ENCODE results near the gene PPP1R3C. TPM values are rescaled to one million over a fixed set of nuclear protein-coding genes. Genes with fewer than 3 reads are reported as not detected.

Gene PPP1R3C
- total RNA-seq, 2 donors from 2014 or later, result 10.6 to 20.5 TPM

DNA sequence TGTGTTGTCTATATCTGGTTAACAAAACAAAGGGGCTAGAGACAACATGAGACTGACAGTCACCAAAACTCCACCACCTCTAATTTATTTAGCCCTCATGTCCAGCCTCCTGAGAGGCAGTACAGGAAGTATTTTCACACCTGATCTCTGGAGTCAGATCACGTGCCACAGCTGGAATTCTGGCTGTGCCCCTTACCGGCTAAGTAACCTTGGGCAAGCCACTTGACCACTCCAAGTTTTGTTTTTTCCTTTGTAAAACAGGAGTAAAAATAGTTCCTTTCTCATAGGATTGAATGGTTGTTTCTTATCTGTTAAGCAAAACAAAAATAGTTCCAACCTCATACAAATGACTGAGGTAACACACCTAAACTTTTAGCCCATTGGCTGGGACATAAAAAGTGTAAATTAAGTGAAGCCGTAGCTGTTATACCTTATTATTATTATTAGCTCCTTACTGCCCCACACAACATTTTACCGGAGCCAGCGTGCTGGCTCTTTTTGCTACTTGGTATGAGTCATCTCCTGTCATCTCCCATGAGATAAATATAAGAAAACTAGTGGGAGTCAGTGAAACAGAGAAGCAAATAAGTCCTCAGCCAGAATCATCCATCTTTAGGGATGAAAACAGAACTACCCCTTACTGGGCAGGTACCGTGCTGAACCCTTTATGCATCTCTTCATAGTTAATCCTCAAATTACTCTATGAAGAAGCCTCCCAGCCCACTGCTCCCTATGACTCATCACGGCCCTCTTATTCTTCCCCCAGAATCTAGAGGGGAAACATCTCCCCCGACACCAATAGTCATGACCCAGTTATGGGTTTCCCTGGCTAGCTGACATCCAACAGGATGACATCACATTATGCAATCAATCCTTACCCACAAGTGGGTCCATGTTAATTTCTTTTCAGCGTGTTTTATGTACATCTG lies 44.9 kb downstream of the PPP1R3C start:
- 50% methylated on average over 9 of the region's 9 CpGs for WGBS
- Histone ChIP-seq H3K27me3 (replicated peaks; ENCODE audit: insufficient read depth) (no peaks in the 10 kb centered on the region), H3K27ac (peak overlapping the region; percentile 62 to 68), H3K36me3 (no peaks in the 10 kb centered on the region), H3K9me3 (no peaks in the 10 kb centered on the region), H3K4me3 (no peak overlapping the region), H3K4me1 (replicated peaks) (peaks cover 5% of the 10 kb centered on the region)
- DNase-seq (ENCODE audit: low spot score), result no peak
- intact Hi-C loops (cut with DNase I), result no loop called here
- TF ChIP-seq, protein P1, sequence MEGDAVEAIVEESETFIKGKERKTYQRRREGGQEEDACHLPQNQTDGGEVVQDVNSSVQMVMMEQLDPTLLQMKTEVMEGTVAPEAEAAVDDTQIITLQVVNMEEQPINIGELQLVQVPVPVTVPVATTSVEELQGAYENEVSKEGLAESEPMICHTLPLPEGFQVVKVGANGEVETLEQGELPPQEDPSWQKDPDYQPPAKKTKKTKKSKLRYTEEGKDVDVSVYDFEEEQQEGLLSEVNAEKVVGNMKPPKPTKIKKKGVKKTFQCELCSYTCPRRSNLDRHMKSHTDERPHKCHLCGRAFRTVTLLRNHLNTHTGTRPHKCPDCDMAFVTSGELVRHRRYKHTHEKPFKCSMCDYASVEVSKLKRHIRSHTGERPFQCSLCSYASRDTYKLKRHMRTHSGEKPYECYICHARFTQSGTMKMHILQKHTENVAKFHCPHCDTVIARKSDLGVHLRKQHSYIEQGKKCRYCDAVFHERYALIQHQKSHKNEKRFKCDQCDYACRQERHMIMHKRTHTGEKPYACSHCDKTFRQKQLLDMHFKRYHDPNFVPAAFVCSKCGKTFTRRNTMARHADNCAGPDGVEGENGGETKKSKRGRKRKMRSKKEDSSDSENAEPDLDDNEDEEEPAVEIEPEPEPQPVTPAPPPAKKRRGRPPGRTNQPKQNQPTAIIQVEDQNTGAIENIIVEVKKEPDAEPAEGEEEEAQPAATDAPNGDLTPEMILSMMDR (IDR thresholded peaks at IDR 0.05), result no peak
- peak; percentile 30 for TF ChIP-seq POLR2AphosphoS5 (IDR thresholded peaks at IDR 0.05)
- no peak for TF ChIP-seq POLR2A (IDR thresholded peaks at IDR 0.05)

DNA sequence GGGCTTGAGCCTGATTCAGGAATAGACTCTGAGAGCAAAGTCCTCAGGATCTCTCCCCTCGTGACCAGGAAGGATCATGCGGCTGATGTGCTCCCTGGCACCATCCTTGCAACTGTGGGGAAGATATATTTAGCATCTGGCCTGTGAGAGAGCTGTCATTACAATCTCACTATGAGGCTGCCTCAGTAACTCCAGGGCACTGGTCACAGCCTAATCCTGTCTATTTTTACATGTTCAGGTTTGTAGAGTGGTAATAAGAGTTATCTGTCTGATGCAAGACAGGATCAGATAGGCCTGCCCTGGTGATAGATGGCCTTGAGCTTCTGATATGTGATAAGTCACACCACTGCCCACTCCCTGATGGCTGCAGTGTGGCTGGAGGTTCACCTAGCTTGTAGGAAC lies 50.7 kb downstream of the PPP1R3C start:
- Histone ChIP-seq H3K36me3 (no peaks in the 10 kb centered on the region), H3K4me1 (replicated peaks) (no peaks in the 10 kb centered on the region), H3K27me3 (replicated peaks; ENCODE audit: insufficient read depth) (no peaks in the 10 kb centered on the region), H3K9me3 (no peaks in the 10 kb centered on the region), H3K4me3 (no peak overlapping the region), H3K27ac (no peak overlapping the region)
- TF ChIP-seq, protein P1 (IDR thresholded peaks at IDR 0.05), result no peak
- TF ChIP-seq POLR2A (IDR thresholded peaks at IDR 0.05), result no peak
- TF ChIP-seq POLR2AphosphoS5 (IDR thresholded peaks at IDR 0.05), result no peak
- WGBS, result 68% methylated on average over 2 of the region's 2 CpGs
- DNase-seq (ENCODE audit: low spot score), result no peak
- intact Hi-C loops (cut with DNase I), result no loop called here

DNA sequence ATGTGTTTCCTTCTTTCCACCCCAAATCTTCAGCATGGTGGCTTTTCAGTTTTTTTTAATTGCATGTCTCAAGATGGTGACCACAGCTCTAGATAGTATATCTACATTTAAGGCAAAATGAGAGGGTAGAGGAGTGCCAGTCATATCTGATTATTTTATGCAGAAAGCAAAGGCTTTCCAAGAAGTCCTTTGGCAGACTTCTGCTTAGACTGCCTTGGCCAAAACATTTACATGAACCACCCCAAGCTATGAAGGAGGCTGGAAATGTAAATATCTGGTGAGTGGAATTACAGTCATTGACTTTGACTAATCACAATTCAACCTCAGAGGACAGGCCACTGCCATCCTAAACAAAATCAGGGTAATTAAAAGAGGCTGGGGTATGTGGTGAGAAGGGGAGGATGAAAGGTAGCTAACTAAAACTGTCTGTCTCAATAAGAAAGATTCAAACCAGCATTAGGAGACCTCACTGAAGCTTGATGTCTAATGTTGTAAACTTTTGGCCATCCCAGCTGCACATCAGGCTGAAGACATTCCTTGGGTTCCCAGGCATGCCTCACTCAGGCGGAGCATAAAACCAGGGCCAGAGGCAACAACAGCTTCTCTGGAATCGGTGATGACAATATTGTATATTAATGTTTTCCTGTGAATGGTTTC lies 53.4 kb downstream of the PPP1R3C start:
- Histone ChIP-seq H3K27ac (no peak overlapping the region), H3K9me3 (no peaks in the 10 kb centered on the region), H3K4me3 (no peak overlapping the region), H3K27me3 (replicated peaks; ENCODE audit: insufficient read depth) (no peaks in the 10 kb centered on the region), H3K36me3 (no peaks in the 10 kb centered on the region), H3K4me1 (replicated peaks) (no peaks in the 10 kb centered on the region)
- TF ChIP-seq POLR2AphosphoS5 (IDR thresholded peaks at IDR 0.05), result no peak
- TF ChIP-seq, protein P1 (IDR thresholded peaks at IDR 0.05), result no peak
- TF ChIP-seq POLR2A (IDR thresholded peaks at IDR 0.05), result no peak
- no peak for DNase-seq (ENCODE audit: low spot score)
- intact Hi-C loops (cut with DNase I), result no loop called here
- WGBS, result 75% methylated on average over 2 of the region's 2 CpGs

Other genes with a start within 250 kb of the PPP1R3C start
- gene HECTD2, start 222.7 kb downstream of the PPP1R3C start, total RNA-seq, result 10 to 100 TPM; 18.7 to 22.8 TPM
- gene TNKS2, start 165.4 kb upstream of the PPP1R3C start, total RNA-seq, result 10 to 100 TPM; 38.5 to 43.2 TPM